AG04450 (cell line): Measurements from ENCODE around the gene PCDHGA6. TPM values are rescaled to one million over a fixed set of nuclear protein-coding genes. Genes with fewer than 3 reads are reported as not detected.
"Not testable (repeated sequence)": the region's sequence is repeated elsewhere in the genome, so short reads cannot be mapped to it uniquely, and the experiment has no call there.

Experiments used
- CTCF ChIA-PET: fragments of 300-600, 350-600 bp; formaldehyde crosslinking; extraction: SDS; loops from one replicate; lab custom pipeline; 2022; ENCODE audit warnings: antibody characterized with exemption, inconsistent platforms; lab: Charles Lee
- POLR2A ChIA-PET: fragments of 350-600 bp; formaldehyde crosslinking; extraction: SDS; loops from one replicate; lab custom pipeline; 2021; ENCODE audit warnings: antibody characterized with exemption, inconsistent platforms; lab: Yijun Ruan, JAX
- DNase-seq: peaks from one replicate; pipeline ENCODE4 v3.0.0-alpha.2; 2011; ENCODE audit warnings: low read depth, low spot score
- H3K27ac ChIP-seq: one replicate; pipeline ENCODE4 v1.5.1; 2012; ENCODE audit warnings: low read depth, low read length, control low read depth
- H3K27me3 ChIP-seq: one replicate; pipeline ENCODE4 v1.6.0; 2012; ENCODE audit warnings: low read length; ENCODE audit not compliant: control insufficient read depth, insufficient read depth
- H3K4me3 ChIP-seq: 2 replicates; pipeline ENCODE4 v1.5.1; 2011; ENCODE audit warnings: mild to moderate bottlenecking, low read depth, low read length, control low read depth
- H3K9me3 ChIP-seq: 2 replicates; pipeline ENCODE4 v1.5.1; 2012; ENCODE audit warnings: low read length; ENCODE audit not compliant: control insufficient read depth, insufficient read depth
- CTCF ChIP-seq: IDR thresholded peaks from 2 replicates; pipeline ENCODE4 v1.5.1; 2011; ENCODE audit warnings: low read depth, low read length, control low read depth, inconsistent platforms
- polyA plus RNA-seq: library from polyadenylated mRNA; depleted of rRNA; stranded (reverse); fragments of >200 nt; gene quantifications from 2 replicates; pipeline ENCODE4 v1.2.3, GENCODE V29; 2011

Gene PCDHGA6
- polyA plus RNA-seq, 1 experiment = 4.8 TPM

- H3K9me3 ChIP-seq = peaks cover 66% of the 10 kb centered on the region
- no peak for DNase-seq
- H3K4me3 ChIP-seq = peak overlapping the region; percentile 45
- ChIA-PET CTCF (interaction anchor here (0.9 to 2.0 kb wide), 5 partner anchors 14 to 164 kb away, joined by 3 to 18 read pairs (median 10); partner anchors contain the start of gene PCDHGB7), POLR2A (interaction anchor here (1.1 kb wide), 1 partner anchor 161 kb away, joined by 4 read pairs; no protein-coding TSS in a partner anchor)
- H3K27ac ChIP-seq = no peak overlapping the region
- H3K27me3 ChIP-seq = no peaks in the 10 kb centered on the region
- no peak for TF ChIP-seq CTCF
Measured at GRCh38 chr5:141403387-141403786, 29.7 kb downstream of the PCDHGA6 start.

- H3K27me3 ChIP-seq, H3K27ac ChIP-seq, POLR2A ChIA-PET, DNase-seq: not testable (repeated sequence)
- peak within 1 kb of the TSS; percentile 35 for H3K4me3 ChIP-seq
- CTCF ChIA-PET = interaction anchor here (0.9 to 4.7 kb wide), 7 partner anchors 9 to 159 kb away, joined by 3 to 54 read pairs (median 4); partner anchors contain the start of genes PCDHGB3 and PCDHGB7
- peaks cover 63% of the 10 kb centered on the region for H3K9me3 ChIP-seq
- TF ChIP-seq CTCF = peak; percentile 51
Measured at GRCh38 chr5:141407790-141408505, 34.3 kb downstream of the PCDHGA6 start, which contains the start of gene PCDHGB6. TSS of gene PCDHGB6 (plus strand) at chr5:141408021. CDS start at chr5:141408203, 182 bp downstream.

DNA sequence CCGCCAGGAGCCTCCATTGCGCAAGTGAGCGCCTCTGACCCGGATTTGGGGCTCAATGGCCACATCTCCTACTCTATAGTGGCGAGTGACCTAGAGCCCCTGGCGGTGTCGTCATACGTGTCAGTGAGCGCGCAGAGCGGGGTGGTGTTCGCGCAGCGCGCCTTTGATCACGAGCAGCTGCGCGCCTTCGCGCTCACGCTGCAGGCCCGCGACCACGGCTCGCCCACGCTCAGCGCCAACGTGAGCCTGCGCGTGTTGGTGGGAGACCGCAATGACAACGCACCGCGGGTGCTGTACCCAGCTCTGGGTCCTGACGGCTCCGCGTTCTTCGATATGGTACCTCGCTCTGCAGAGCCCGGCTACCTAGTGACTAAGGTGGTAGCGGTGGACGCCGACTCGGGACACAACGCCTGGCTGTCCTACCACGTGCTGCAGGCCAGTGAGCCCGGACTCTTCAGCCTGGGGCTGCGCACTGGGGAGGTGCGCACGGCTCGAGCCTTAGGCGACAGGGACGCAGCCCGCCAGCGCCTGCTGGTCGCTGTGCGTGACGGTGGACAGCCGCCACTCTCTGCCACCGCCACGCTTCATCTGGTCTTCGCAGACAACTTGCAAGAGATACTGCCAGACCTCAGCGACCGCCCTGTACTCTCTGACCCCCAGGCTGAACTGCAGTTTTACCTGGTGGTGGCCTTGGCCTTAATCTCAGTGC lies 36.1 kb downstream of the PCDHGA6 start:
- POLR2A ChIA-PET = no interaction called here
- Histone ChIP-seq H3K4me3 (no peak overlapping the region), H3K27me3 (no peaks in the 10 kb centered on the region), H3K9me3 (peaks cover 63% of the 10 kb centered on the region), H3K27ac (no peak overlapping the region)
- CTCF ChIA-PET = interaction anchor here (0.7 to 5.0 kb wide), 2 partner anchors 11 to 149 kb away, joined by 5 to 178 read pairs; partner anchors contain the start of gene PCDHGA11
- no peak for TF ChIP-seq CTCF
- DNase-seq = no peak

DNA sequence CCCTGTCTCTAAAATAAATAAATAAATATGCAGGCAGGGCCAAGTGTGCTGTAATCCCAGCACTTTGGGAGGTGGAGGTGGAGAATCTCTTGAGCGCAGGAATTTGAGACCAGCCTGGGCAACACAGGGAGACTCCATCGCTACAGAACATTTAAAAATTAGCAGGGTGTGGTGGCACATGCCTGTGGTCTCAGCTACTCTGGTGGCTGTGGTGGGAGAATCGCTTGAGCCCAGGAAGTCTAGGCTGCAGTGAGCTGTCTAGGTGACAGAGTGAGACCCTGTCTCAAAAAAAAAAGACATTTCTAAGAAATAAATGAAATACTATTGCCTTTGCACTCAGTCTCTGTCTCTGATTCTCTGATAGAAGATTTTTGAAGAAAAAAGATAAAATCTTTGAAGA lies 37.9 kb downstream of the PCDHGA6 start:
- no peak overlapping the region for H3K4me3 ChIP-seq
- no peaks in the 10 kb centered on the region for H3K27me3 ChIP-seq
- no peak overlapping the region for H3K27ac ChIP-seq
- ChIA-PET POLR2A (interaction anchor here (0.7 kb wide), 1 partner anchor 698 kb away, joined by 3 read pairs; no protein-coding TSS in a partner anchor), CTCF (interaction anchor here (0.6 to 5.0 kb wide), 5 partner anchors 22 to 152 kb away, joined by 4 to 178 read pairs (median 9); partner anchors contain the start of genes PCDHGA1 and PCDHGB3)
- no peak for TF ChIP-seq CTCF
- H3K9me3 ChIP-seq = peaks cover 58% of the 10 kb centered on the region
- no peak for DNase-seq
